C4-2B (cell line): ENCODE measurements around the gene TBCE.

ENCODE experiments used
- H3K27ac ChIP-seq: fragments of 450-650 bp; 2 replicates; pipeline ENCODE4 v1.5.1; 2017
- ZFX ChIP-seq: fragments of 450-650 bp; IDR thresholded peaks from 2 replicates; pipeline ENCODE4 v1.6.1; 2017
- TF ChIP-seq, protein P1 (sequence below): fragments of 450-650 bp; conservative IDR thresholded peaks from 2 replicates; pipeline ENCODE4 v1.5.1; 2017; ENCODE audit warnings: mild to moderate bottlenecking

The TBCE gene

DNA sequence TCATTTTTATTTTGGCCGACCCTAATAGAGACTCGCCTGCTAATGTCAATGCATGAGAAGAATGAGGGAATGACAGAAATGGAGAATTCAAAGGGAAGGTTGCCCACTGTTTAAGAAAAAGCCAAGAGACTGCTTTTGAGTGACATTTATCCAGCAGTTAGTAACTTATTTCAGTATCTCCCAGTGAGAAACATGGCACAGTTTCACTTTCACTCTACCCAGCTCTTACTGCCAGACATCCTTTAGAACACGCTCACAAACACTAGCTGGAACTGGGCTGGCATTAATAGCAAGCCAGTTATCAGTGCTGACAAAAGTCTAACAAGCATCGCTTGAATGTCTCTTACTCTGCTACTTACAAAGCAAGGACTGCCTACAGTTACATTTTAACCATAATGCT is 30.3 kb upstream of the TBCE start:
- H3K27ac ChIP-seq, result no peak overlapping the region
- no peak for TF ChIP-seq ZFX
- TF ChIP-seq, protein P1, sequence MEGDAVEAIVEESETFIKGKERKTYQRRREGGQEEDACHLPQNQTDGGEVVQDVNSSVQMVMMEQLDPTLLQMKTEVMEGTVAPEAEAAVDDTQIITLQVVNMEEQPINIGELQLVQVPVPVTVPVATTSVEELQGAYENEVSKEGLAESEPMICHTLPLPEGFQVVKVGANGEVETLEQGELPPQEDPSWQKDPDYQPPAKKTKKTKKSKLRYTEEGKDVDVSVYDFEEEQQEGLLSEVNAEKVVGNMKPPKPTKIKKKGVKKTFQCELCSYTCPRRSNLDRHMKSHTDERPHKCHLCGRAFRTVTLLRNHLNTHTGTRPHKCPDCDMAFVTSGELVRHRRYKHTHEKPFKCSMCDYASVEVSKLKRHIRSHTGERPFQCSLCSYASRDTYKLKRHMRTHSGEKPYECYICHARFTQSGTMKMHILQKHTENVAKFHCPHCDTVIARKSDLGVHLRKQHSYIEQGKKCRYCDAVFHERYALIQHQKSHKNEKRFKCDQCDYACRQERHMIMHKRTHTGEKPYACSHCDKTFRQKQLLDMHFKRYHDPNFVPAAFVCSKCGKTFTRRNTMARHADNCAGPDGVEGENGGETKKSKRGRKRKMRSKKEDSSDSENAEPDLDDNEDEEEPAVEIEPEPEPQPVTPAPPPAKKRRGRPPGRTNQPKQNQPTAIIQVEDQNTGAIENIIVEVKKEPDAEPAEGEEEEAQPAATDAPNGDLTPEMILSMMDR, result no peak

DNA sequence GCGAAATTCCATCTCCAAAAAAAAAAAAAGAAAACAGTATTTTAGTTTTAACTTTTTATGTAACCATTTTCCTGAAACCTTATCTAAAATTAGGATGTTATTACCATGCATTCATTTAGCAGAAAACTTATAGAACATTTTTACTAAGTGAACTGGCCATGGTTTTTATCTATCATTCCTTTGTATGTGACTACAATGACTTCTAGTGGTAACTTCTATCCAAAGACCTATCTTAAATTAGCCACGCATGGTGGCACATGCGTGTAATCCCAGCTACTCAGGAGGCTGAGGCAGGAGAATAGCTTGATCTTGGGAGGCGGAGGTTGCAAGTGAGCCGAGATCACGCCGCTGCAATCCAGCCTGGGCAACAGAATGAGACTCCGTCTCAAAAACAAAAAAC is 27.5 kb upstream of the TBCE start:
- no peak overlapping the region for H3K27ac ChIP-seq
- TF ChIP-seq ZFX, result no peak
- TF ChIP-seq, protein P1, result no peak

DNA sequence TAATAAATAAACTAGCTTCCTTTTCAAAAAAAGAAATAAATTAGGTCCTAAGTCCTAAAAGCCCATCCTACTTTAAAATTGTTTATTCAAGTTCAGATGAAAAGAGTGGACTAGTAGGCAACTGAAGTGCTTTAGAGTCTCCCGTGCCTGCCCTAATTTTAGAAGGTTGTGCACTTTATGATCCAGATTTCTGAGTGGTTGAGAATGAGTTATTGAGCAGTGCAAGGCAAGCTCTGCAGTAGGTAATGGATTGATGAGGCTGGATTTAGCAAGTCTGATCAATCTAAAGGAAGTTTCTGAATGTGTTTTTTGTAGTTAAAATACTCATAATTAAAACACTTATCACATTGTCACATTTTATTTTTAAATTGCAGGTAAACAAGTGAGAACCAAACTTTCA is 25.9 kb upstream of the TBCE start:
- no peak overlapping the region for H3K27ac ChIP-seq
- TF ChIP-seq ZFX, result no peak
- TF ChIP-seq, protein P1, result no peak

DNA sequence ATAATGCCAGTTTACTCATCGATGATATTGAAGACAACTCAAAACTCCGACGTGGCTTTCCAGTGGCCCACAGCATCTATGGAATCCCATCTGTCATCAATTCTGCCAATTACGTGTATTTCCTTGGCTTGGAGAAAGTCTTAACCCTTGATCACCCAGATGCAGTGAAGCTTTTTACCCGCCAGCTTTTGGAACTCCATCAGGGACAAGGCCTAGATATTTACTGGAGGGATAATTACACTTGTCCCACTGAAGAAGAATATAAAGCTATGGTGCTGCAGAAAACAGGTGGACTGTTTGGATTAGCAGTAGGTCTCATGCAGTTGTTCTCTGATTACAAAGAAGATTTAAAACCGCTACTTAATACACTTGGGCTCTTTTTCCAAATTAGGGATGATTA is 25.2 kb upstream of the TBCE start:
- no peak overlapping the region for H3K27ac ChIP-seq
- no peak for TF ChIP-seq ZFX
- TF ChIP-seq, protein P1, result no peak

DNA sequence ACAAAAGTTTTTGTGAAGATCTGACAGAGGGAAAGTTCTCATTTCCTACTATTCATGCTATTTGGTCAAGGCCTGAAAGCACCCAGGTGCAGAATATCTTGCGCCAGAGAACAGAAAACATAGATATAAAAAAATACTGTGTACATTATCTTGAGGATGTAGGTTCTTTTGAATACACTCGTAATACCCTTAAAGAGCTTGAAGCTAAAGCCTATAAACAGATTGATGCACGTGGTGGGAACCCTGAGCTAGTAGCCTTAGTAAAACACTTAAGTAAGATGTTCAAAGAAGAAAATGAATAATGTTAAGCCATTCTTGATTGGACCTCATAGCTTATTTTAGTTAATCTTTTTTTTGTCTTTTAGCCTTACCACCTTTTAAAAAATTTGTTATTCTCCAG is 24.8 kb upstream of the TBCE start:
- TF ChIP-seq ZFX, result no peak
- TF ChIP-seq, protein P1, result no peak
- H3K27ac ChIP-seq, result no peak overlapping the region

DNA sequence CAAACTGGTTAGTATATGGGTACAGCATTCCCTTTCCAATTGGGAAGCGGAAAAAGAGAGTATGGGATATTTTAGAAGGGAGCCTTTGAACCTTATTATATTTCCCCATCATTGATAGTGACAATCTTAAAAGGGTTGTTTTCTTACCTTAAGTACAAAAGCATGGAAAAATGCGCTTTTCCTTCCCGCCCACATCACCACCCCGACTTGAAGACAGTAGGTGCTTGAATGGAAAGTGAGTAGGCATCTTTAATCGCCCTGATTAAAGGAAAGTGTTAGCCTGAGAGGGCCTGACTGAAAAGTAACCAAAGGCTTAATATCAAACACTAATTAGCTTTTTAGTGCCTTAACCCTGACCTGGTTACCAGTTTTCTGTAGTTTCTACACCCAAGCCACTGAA is 23.5 kb upstream of the TBCE start:
- TF ChIP-seq ZFX, result no peak
- TF ChIP-seq, protein P1, result no peak
- H3K27ac ChIP-seq, result no peak overlapping the region

DNA sequence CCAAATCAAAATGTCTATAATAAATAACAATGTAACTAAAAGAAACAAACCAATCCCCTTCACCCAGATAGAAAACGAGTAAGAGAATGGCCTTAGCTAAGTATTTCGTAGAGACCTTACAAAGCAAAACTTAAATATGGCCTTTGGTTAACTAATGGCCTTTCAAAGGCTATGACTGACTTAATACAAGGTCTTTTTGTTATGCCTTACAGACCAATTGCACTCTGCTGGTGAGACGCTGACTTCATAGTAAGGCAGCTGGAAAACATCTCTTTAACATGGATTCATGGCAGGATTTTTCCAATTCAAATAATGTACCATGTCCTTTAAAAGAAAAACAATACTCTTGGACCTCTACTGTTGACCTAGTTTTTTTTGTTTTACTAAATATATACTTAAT is 15.8 kb upstream of the TBCE start:
- TF ChIP-seq, protein P1, result no peak
- no peak for TF ChIP-seq ZFX
- no peak overlapping the region for H3K27ac ChIP-seq
